GM04504 (cell line): ENCODE data around the gene ALX4.

Experiments used
- DNase-seq: peaks from one replicate; pipeline ENCODE4 v3.0.0-alpha.2; 2012; ENCODE audit warnings: low read depth

The ALX4 gene

GRCh38 chr11:44335052-44335760 lies 25.3 kb upstream of the ALX4 start:
- DNase-seq = no peak

DNA sequence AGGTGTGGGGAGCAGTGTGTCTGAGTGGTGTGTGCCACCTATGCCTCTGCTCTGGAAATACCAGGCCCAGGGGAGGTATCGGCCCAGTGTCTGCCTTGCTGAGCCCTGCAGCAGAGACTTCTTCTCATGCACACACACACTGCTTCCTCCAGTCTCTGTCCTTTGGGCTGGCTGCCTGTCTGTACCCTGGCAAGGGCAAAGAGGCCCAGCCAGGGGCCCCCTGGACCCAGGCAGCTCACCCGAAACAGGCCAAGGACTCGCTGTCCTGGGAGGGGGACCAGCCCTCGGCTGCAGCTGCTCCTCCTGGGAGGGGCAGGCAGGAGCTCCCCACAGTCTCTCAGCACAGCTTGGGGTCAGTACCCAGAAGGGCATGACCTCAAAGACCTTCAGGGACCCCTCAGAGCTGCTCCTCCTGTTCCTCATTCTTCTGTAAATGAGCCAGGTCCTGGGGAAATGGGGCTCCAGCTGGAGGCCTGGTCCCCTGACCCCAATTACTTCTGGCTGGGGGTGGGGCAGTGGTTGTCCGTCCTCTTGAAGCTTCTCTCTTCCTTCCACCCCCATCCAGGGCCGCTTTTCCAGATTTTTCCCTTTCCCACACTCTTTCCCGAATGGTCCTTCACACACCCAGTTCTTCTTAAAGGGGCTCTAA lies 24.5 kb upstream of the ALX4 start:
- DNase-seq = no peak

DNA sequence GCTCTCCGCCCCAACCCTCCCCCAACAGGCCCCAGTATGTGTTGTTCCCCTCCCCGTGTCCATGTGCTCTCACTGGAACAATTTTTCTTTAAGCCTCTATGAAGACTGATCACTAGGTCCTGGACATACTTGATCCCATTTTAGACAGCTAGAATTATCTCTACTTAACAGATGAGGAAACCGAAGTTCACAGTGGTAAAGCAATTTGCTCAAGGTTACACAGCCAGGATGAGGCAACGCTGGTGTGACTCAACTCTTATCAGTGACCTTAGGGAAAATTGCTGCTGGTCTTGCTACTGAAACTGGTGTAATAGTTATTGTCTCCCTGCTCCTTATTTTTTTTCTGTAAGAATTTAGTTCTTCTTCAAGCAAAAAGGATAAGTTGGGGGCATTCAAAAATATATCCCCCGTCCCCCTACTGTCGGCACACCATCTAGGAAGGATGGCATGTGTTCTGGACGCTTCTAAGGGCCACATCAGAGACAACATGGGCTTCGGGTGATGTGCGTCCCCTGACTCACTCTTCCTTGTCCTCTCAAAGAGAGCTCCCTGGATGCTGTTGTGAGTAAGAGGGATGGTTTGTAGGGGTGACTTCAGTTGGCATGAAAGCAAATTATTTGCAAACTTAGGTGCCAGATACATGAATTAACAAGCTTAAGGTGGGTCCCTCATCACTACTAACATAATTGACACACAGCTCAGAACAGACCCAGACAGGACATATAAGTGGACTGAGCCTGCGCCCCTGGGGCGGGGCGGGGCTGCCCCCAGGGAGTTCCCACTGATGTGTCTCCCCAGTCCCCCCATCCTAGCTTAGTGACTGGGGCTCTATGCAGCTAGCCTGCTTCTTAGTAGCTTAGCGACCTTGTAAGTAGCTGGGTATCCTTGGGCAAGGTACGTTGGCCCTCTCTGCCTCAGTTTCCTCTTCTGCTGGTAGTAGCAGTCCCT lies 23.6 kb upstream of the ALX4 start:
- DNase-seq = no peak

- no peak for DNase-seq
Measured at GRCh38 chr11:44332665-44333064, 22.7 kb upstream of the ALX4 start.

DNA sequence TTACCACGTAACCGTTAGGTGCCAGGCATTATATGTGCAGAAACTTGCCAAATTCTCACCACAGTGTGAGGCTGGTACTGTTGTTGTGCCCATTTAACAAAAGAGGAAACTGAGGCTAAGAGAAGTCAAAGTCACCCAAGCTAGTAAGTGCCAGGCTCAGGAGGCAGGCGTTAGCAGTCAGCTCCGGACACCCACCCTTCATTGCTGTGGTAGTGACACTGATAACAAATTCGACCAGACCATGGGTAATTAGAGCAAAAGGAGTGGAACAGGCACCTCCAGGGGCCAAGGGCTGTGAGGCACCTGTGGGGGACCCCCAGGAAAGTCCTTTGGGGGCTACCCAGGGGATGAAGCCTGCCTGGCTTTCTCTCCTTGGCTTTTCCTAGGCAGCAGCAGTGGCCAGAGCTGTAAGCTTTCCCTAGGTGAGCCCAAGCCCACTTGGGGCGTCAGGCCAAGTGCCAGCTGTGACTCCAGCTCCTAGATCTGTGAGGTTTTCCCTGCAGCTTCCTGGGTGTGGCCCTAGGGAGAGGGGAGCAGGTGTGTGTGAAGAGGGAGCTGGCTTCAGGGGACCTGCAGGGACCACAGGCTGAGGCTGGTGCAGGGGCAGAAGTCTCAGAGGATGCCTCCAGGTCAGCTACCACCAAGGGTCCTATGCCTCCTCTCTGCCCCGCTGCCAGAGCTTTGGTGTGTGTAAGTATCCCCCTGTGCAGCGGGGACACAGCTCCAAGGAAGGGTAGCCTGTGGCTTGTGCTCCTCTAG lies 19.7 kb upstream of the ALX4 start:
- DNase-seq = no peak

GRCh38 chr11:44328138-44328660 lies 18.3 kb upstream of the ALX4 start:
- no peak for DNase-seq

DNA sequence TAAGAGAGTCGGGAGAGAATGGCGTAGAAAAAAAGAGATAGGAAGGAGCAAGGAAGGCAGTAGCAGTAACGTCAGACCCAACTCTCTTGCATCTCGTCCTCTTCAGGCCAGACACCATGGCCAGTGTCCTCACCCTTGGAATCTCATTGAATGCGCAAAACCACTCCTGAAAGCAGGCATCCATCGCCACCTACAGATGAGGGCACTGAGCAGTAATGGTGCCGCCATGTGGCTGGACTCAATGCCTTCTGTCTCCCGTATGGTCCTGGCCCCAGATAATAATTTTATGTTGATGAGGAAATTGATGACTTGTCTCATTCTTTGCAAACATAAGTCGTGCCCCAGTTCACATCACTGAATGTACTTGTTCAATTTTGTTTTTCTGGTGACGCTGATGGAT lies 17.8 kb upstream of the ALX4 start:
- no peak for DNase-seq

DNA sequence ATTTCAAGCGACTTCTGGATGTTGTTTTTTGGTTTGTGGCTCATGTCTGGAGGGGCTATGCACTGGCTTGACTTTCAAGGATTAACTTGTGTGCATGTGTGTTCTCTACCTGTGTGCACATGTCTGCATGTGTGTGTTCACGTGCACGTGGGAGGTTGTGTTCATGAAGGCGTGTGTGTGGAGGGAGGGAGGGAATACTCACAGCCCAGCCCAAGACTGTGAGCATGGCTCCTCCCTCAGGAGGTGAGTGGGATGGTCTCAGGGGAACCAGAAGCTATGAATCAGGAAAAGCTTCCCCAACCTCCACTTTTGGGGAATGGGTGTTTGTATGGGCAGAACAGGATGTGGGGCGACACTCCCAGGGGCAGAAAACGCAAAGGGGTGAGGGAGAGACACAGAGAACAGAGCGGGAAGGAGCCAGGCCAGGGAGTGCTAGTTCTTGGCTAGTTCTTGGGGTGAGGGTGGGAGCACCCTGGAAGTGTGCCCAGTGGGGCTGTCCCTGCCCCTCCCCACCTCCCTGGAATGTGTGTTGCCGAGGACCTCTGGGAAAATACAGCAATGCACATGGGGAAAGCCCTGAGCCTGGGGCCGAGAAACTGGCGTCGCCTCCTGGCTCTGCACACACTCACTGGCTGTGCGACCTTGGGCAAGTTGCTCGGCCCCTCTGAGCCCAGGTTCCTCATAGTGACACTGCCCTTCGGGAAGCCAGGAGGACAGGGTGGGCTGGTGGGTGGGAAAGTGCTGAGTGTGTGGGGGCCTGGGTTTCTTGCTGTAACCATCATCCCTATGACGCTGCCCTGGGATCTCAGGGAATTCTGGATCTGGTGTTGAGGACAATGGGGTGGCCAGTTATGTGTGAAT lies 16.9 kb upstream of the ALX4 start:
- DNase-seq = no peak

DNA sequence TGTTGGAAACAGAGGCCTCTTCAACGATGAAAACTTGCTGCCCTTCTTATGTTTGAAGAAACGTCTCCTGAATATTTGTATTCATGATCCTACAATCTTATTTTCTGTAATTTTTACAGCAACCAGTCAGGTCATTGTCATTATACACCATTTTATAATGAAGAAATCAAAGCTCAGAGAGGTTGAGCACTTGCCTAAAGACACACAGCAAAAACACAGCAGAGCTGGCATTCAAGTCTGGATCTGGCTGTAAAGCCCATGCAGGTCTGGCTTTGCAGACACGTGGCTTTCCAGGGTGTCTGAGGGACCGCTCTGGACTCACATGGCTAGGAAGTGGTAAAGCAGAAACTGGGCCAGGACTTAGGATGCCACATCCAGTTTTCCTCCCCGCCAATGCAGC lies 15.8 kb upstream of the ALX4 start:
- DNase-seq = no peak

- DNase-seq = no peak
Measured at GRCh38 chr11:44324749-44325525, 15.0 kb upstream of the ALX4 start.

- no peak for DNase-seq
Measured at GRCh38 chr11:44324222-44324621, 14.3 kb upstream of the ALX4 start.

DNA sequence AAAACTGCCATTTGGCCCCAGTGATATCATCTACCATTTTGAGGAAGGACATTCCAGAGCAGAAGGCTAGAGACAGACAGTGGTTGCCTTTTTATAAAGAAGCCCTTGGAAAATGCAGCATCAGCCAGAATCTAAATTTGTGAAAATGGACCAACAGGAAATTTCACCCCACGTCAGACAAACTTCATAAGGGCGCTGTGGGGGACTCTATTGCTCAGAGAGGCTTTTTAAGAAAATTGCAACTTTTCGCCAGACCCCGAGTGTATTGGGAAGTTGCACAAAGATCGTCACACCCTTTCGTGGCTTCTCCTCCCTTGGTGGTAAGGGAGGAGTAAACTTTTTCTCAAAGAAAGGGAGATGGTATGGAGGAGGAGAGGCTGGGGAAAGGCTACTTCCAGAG lies 12.3 kb upstream of the ALX4 start:
- DNase-seq = no peak

DNA sequence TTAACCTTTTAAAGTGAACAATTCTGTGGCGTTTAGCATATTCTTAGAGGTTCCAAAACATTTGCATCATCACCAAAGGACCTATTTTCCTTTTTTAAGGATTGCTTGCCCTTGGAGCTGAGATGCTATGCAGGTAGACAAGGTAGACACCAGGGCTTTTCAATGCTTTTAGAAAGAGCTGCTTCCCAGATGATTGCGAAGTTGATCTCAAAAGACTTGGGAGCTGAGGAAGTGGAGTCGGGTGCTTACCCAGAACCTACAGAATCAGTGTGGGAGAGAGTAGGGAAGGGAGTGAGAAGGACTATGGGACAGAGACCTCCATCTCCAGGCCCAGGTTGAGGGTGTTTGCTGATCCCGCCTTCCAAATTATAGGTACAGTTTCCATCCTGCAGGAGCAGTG lies 11.1 kb upstream of the ALX4 start:
- no peak for DNase-seq

GRCh38 chr11:44320289-44320973 lies 10.5 kb upstream of the ALX4 start:
- no peak for DNase-seq

- DNase-seq = no peak
Measured at GRCh38 chr11:44319552-44320288, 9.8 kb upstream of the ALX4 start.

GRCh38 chr11:44319170-44319551 lies 9.2 kb upstream of the ALX4 start:
- no peak for DNase-seq

DNA sequence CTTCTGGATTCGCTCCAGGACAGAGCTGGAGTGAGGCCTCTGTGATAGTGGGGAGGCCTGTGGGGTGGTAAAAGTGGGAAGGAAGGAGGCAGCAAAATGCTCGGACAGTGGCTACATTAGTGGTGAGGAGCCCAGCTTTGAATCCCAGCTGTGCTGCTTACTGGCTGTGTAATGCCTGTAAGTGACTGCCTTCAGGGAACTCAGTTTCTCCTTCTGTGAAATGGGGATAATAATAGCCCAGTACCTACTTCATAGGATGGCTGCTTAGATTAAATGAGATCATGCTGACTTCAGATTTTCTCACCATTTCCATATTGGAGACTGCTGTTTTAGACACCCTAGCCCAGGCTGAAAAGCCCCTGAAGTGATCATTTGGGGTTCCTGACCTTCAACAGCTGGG lies 8.4 kb upstream of the ALX4 start:
- DNase-seq = no peak

- no peak for DNase-seq
Measured at GRCh38 chr11:44316659-44317240, 6.8 kb upstream of the ALX4 start.
